ENCODE data around the gene INPP5F.

- TF ChIP-seq POLR2A (IDR thresholded peaks at IDR 0.05) (no peak), POLR2AphosphoS5 (IDR thresholded peaks at IDR 0.05) (peak in 1 of 3 donors; percentile 5)
- TF ChIP-seq, protein P1, sequence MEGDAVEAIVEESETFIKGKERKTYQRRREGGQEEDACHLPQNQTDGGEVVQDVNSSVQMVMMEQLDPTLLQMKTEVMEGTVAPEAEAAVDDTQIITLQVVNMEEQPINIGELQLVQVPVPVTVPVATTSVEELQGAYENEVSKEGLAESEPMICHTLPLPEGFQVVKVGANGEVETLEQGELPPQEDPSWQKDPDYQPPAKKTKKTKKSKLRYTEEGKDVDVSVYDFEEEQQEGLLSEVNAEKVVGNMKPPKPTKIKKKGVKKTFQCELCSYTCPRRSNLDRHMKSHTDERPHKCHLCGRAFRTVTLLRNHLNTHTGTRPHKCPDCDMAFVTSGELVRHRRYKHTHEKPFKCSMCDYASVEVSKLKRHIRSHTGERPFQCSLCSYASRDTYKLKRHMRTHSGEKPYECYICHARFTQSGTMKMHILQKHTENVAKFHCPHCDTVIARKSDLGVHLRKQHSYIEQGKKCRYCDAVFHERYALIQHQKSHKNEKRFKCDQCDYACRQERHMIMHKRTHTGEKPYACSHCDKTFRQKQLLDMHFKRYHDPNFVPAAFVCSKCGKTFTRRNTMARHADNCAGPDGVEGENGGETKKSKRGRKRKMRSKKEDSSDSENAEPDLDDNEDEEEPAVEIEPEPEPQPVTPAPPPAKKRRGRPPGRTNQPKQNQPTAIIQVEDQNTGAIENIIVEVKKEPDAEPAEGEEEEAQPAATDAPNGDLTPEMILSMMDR (IDR thresholded peaks at IDR 0.05), result no peak
Observed at GRCh38 chr10:119871881-119872609, 146.2 kb downstream of the INPP5F start.

Measured in stomach (tissue), 4 donors.